Pancreas (tissue), 10 donors: ENCODE results near the gene CALHM5. TPM values are rescaled to one million over a fixed set of nuclear protein-coding genes. Genes with fewer than 3 reads are reported as not detected.

Experiments used
- ATAC-seq, 4 donors: fragments of 200-7000 bp; cut with Tn5 transposase; one replicate each; pipeline versions ENCODE4 v1.8.0 to v1.9.1; 2020; ENCODE audit warnings: mild to moderate bottlenecking in 4 of 4, moderate library complexity in 4 of 4
- DNase-seq, 6 donors: peaks; one replicate each; pipeline ENCODE4 v3.0.0-alpha.2; 2020
- FAIRE-seq: peaks from 2 replicates; lab custom pipeline; 2012; peaks lifted over from hg19 to GRCh38; lab: Jason Lieb, UNC
- H3K27ac ChIP-seq, 4 donors: fragments of 200-600 bp; sonication (generic); 1 replicate in 3 of 4; 2 replicates in 1 of 4; pipeline versions ENCODE4 v1.5.0 to v1.8.0; 2020
- H3K27me3 ChIP-seq, 4 donors: fragments of 200-600 bp; one replicate each; pipeline ENCODE4 v1.8.0; 2021
- H3K36me3 ChIP-seq, 3 donors: fragments of 200-600 bp; sonication (generic) in 1 of 3; one replicate each; pipeline versions ENCODE4 v1.5.0 to v1.8.0; 2020 to 2021
- H3K4me1 ChIP-seq, 3 donors: fragments of 200-600 bp; one replicate each; pipeline ENCODE4 v1.8.0; 2021
- H3K4me3 ChIP-seq, 4 donors: fragments of 200-600 bp; sonication (generic) in 2 of 4; one replicate each; pipeline versions ENCODE4 v1.5.0 to v1.8.0; 2020 to 2021
- H3K9me3 ChIP-seq, 4 donors: fragments of 200-600 bp; one replicate each; pipeline ENCODE4 v1.8.0; 2021
- CTCF ChIP-seq, 4 donors: fragments of 200-600 bp; sonication (generic) in 3 of 4; IDR thresholded peaks; one replicate each; pipeline versions ENCODE4 v1.5.0 to v1.8.0; 2021; ENCODE audit warnings: antibody characterized with exemption in 4 of 4
- WGBS, 2 donors: extraction: QIAGEN DNeasy Blood & Tissue Kit; methylation state at CpG; one replicate each; pipeline ENCODE4 v1.1.7; 2013; 5-methylcytosine and 5-hydroxymethylcytosine counted together
- intact Hi-C, 3 donors: fragments of 100-400 bp; cut with DNase I; formaldehyde crosslinking; loops; one replicate each; pipeline versions ENCODE4 v1.11.1 to v1.14.2; 2022
- polyA plus RNA-seq, 2 donors: library from polyadenylated mRNA; stranded (reverse); fragments of 200-250 nt; gene quantifications; one replicate each; pipeline ENCODE4 v1.2.3, GENCODE V29; 2013
- total RNA-seq, 6 donors: library from RNA; stranded (reverse); fragmentation: NEBNext Ultra II Directional in 4 of 6; extraction: Animal tissue kit (Norgen Biotek cat#: 25700) in 4 of 6; gene quantifications; one replicate each; pipeline versions ENCODE4 v1.2.1 to v1.2.4, GENCODE V29; 2021 to 2023
- donor health status: healthy with polysubstance abuse.
- donor health status: DM: no; HTN: no; CAD: no; lungs with moderate emphysema.
- donor health status: DM: no; HTN: no; CAD: no.
- donor health status: control.
- donor health status: control.
- donor health status: Bipolar disorder and iron deficiency.
- donor health status: DM: yes; HTN: yes; CAD: no.
- donor health status: DM: no; HTN: no; CAD: no.
- donor health status: DM: no; HTN: no; CAD: no.
- donor health status: DM: yes; HTN: yes; CAD: no.

The CALHM5 gene
- total and polyA plus RNA-seq, 8 donors, result 0.04 to 0.41 (median 0.10) TPM

- Histone ChIP-seq H3K9me3 (no peaks in the 10 kb centered on the region), H3K27me3 (no peaks in the 10 kb centered on the region), H3K4me1 (no peaks in the 10 kb centered on the region), H3K36me3 (no peaks in the 10 kb centered on the region), H3K27ac (no peak overlapping the region), H3K4me3 (peak overlapping the region in 1 of 4 donors; percentile 22)
- peak; percentile 43 to 81 (median 66) for DNase-seq
- TF ChIP-seq CTCF (IDR thresholded peaks at IDR 0.05), result peak; percentile 75 to 92 (median 87)
- ATAC-seq, result peak; percentile 87 to 96 (median 90)
- WGBS, 2 donors, result 41% methylated on average over 9 of the region's 9 CpGs
- FAIRE-seq, result peak; percentile 65
- intact Hi-C loops, result no loop called here
These were observed 50.1 kb downstream of the CALHM5 start for GRCh38 chr6:116561377-116562018.

- no peak for TF ChIP-seq CTCF (IDR thresholded peaks at IDR 0.05)
- no peak overlapping the region for H3K27ac ChIP-seq
- ATAC-seq (peak in 3 of 4 donors; percentile 36 to 73 (median 66)), FAIRE-seq (no peak), DNase-seq (no peak)
- no peaks in the 10 kb centered on the region for H3K4me1 ChIP-seq
- no peak overlapping the region for H3K4me3 ChIP-seq
- H3K9me3 ChIP-seq, result no peaks in the 10 kb centered on the region
- intact Hi-C loops, result no loop called here
- 68 to 81% methylated on average over 4 of the region's 4 CpGs for WGBS, 2 donors
- H3K36me3 ChIP-seq, result no peaks in the 10 kb centered on the region
- no peaks in the 10 kb centered on the region for H3K27me3 ChIP-seq
These were observed 50.6 kb downstream of the CALHM5 start for GRCh38 chr6:116562019-116562403.

- Histone ChIP-seq H3K4me1 (no peaks in the 10 kb centered on the region), H3K27ac (no peak overlapping the region), H3K9me3 (no peaks in the 10 kb centered on the region), H3K4me3 (no peak overlapping the region), H3K27me3 (no peaks in the 10 kb centered on the region), H3K36me3 (no peaks in the 10 kb centered on the region)
- FAIRE-seq (no peak), ATAC-seq (peak in 1 of 4 donors; percentile 21), DNase-seq (no peak)
- intact Hi-C loops, result no loop called here
- no peak for TF ChIP-seq CTCF (IDR thresholded peaks at IDR 0.05)
- 43% methylated on average over 3 of the region's 3 CpGs for WGBS, 2 donors
These were observed 51.2 kb downstream of the CALHM5 start for GRCh38 chr6:116562614-116563013.

GRCh38 chr6:116563830-116564229 is 52.4 kb downstream of the CALHM5 start:
- H3K4me1 ChIP-seq, result no peaks in the 10 kb centered on the region
- WGBS, 2 donors, result 83 to 90% methylated on average over 9 of the region's 9 CpGs
- no peak for FAIRE-seq
- peak in 1 of 6 donors; percentile 55 for DNase-seq
- no peaks in the 10 kb centered on the region for H3K27me3 ChIP-seq
- intact Hi-C loops, result no loop called here
- H3K27ac ChIP-seq, result no peak overlapping the region
- ATAC-seq, result no peak
- no peak for TF ChIP-seq CTCF (IDR thresholded peaks at IDR 0.05)
- H3K36me3 ChIP-seq, result no peaks in the 10 kb centered on the region
- H3K4me3 ChIP-seq, result no peak overlapping the region
- no peaks in the 10 kb centered on the region for H3K9me3 ChIP-seq

- Histone ChIP-seq H3K9me3 (no peaks in the 10 kb centered on the region), H3K27me3 (no peaks in the 10 kb centered on the region), H3K36me3 (no peaks in the 10 kb centered on the region), H3K4me3 (no peak overlapping the region), H3K4me1 (no peaks in the 10 kb centered on the region), H3K27ac (no peak overlapping the region)
- WGBS, 2 donors, result 79 to 84% methylated on average over 7 of the region's 7 CpGs
- no peak for ATAC-seq
- intact Hi-C loops, result no loop called here
- TF ChIP-seq CTCF (IDR thresholded peaks at IDR 0.05), result no peak
- no peak for FAIRE-seq
- DNase-seq, result no peak
These were observed 52.9 kb downstream of the CALHM5 start for GRCh38 chr6:116564311-116564710.
